ENCODE results near the gene FLCN. TPM values are rescaled to one million over a fixed set of nuclear protein-coding genes. Genes with fewer than 3 reads are reported as not detected.
"Not testable (repeated sequence)": the region's sequence is repeated elsewhere in the genome, so short reads cannot be mapped to it uniquely, and the experiment has no call there.

Gene FLCN
- total RNA-seq, 1 donor from 2014 or later, result 40.0 TPM

- DNase-seq (ENCODE audit: low spot score), result no peak
Measured at GRCh38 chr17:17186551-17187505, 50.1 kb downstream of the FLCN start.

- no peak for DNase-seq (ENCODE audit: low spot score)
Measured at GRCh38 chr17:17186051-17186450, 50.9 kb downstream of the FLCN start.

GRCh38 chr17:17184985-17185757 is 51.8 kb downstream of the FLCN start:
- not testable (repeated sequence) for DNase-seq (ENCODE audit: low spot score)

- DNase-seq (ENCODE audit: low spot score), result no peak
Measured at GRCh38 chr17:17183744-17184143, 53.2 kb downstream of the FLCN start.

GRCh38 chr17:17182598-17183136 is 54.3 kb downstream of the FLCN start:
- DNase-seq (ENCODE audit: low spot score), result no peak

GRCh38 chr17:17181666-17182597 is 55.0 kb downstream of the FLCN start:
- no peak for DNase-seq (ENCODE audit: low spot score)

- no peak for DNase-seq (ENCODE audit: low spot score)
Measured at GRCh38 chr17:17180741-17181525, 56.0 kb downstream of the FLCN start.

- no peak for DNase-seq (ENCODE audit: low spot score)
Measured at GRCh38 chr17:17180141-17180603, 56.8 kb downstream of the FLCN start.

- DNase-seq (ENCODE audit: low spot score), result no peak
Measured at GRCh38 chr17:17179371-17179827, 57.6 kb downstream of the FLCN start.

- DNase-seq (ENCODE audit: low spot score), result no peak
Measured at GRCh38 chr17:17177176-17177575, 59.8 kb downstream of the FLCN start.

GRCh38 chr17:17176341-17176740 is 60.6 kb downstream of the FLCN start:
- no peak for DNase-seq (ENCODE audit: low spot score)

- DNase-seq (ENCODE audit: low spot score), result no peak
Measured at GRCh38 chr17:17175917-17176316, 61.1 kb downstream of the FLCN start.

- no peak for DNase-seq (ENCODE audit: low spot score)
Measured at GRCh38 chr17:17175340-17175739, 61.6 kb downstream of the FLCN start.

GRCh38 chr17:17173921-17174320 is 63.0 kb downstream of the FLCN start:
- no peak for DNase-seq (ENCODE audit: low spot score)

GRCh38 chr17:17172990-17173389 is 64.0 kb downstream of the FLCN start:
- no peak for DNase-seq (ENCODE audit: low spot score)

- DNase-seq (ENCODE audit: low spot score), result no peak
Measured at GRCh38 chr17:17172001-17172939, 64.7 kb downstream of the FLCN start.

- DNase-seq (ENCODE audit: low spot score), result no peak
Measured at GRCh38 chr17:17171186-17171585, 65.8 kb downstream of the FLCN start.

GRCh38 chr17:17170346-17170985 is 66.5 kb downstream of the FLCN start:
- no peak for DNase-seq (ENCODE audit: low spot score)

Measured in mesenteric fat pad (tissue), 1 donor.